ENCODE results near the gene DSTYK. TPM values are rescaled to one million over a fixed set of nuclear protein-coding genes. Genes with fewer than 3 reads are reported as not detected.
"Not testable (repeated sequence)": the region's sequence is repeated elsewhere in the genome, so short reads cannot be mapped to it uniquely, and the experiment has no call there.

DSTYK gene
- total RNA-seq, 2 donors from 2014 or later, result 9.8 to 10.0 TPM

DNA sequence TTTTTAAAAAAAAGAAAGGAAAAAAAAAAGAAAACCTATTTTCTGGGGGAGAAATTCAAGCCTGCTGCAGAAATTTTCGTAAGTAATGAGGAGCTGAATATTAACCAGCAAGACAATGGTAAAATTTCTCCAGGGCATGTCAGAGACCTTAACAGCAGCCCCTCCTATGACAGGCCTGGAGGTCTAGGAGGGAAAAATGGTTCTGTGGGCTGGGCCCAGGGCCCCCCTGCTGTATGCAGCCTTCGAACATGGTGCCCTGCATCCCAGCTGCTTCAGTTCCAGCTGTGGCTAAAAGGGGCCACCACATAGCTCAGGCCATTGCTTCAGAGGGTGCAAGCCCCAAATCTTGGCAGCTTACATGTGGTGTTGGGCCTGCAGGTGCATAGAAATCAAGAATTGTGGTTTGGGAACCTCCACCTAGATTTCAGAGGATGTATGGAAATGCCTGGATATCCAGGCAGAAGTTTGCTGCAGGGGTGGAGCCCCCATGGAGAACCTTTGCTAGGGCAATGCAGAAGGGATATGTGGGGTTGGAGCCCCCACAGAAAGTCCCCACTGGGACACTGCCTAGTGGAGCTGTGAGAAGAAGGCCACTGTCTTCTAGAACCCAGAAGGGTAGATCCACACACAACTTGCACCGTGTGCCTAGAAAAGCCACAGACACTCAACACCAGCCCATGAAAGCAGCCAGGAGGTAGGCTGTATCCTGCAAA is 55.7 kb downstream of the DSTYK start:
- not testable (repeated sequence) for H3K4me1 Mint-ChIP-seq; H3K9me3 Mint-ChIP-seq; H3K4me3 Mint-ChIP-seq; H3K27me3 Mint-ChIP-seq; H3K27ac Mint-ChIP-seq; ATAC-seq (replicated peaks)
- H3K36me3 Mint-ChIP-seq (ENCODE audit: low read depth), result peaks cover 90% of the 10 kb centered on the region

DNA sequence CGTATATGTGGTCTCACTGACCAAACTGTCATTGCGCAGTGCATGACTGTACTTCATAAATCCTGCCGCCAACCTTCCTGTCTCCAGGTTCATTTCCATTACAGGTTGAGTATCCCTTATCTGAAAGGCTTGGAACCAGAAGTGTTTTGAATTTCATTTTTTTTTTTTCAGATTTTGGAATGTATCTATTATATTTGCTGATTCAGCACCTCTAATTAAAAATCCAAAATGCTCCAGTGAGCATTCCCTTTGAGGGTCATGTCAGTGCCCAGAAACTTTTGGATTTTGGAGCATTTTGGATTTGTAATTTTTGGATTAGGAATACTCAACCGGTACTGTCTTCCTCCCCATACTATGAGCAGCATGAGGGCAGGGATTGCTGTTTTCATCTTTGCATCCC is 59.0 kb downstream of the DSTYK start:
- Mint-ChIP-seq H3K27ac (no peak overlapping the region), H3K4me1 (no peaks in the 10 kb centered on the region), H3K4me3 (no peak overlapping the region), H3K9me3 (no peaks in the 10 kb centered on the region), H3K27me3 (no peaks in the 10 kb centered on the region), H3K36me3 (ENCODE audit: low read depth) (peaks cover 90% of the 10 kb centered on the region)
- ATAC-seq (replicated peaks), result no peak

DNA sequence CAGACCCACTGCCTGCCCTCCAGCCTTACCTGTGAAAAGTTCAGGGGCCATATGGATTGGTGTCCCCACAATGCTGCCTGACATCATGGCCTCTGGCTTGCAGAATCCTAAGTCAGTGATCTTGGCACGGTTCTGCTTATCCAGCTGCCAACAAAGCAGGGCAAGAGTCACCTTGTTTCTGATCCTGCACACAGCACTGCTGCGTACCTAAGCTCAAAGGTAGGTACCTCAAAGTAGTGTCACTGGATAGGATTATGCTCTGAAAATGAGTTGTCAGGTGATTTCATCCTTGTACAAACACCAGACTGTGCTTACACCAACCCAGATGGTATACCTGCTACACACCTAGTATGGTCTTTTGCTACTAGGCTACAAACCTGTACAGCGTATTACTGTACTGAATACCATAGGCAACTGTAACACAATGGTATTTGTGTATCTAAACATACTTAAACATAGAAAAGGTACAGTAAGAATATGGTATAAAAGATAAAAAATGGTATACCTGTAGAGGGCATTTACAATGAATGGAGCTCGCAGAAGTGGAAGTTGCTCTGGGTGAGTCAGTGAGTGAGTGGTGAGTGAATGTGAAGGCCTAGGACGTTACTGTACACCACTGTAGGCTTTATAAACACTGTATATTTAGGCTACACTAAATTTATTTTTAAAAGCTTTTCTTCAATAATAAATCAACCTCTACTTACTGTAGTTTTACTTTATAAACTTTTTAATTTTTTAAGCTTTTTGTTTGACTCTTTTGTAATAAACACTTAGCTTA is 60.7 kb downstream of the DSTYK start:
- Mint-ChIP-seq H3K9me3 (no peaks in the 10 kb centered on the region), H3K36me3 (ENCODE audit: low read depth) (peaks cover 90% of the 10 kb centered on the region), H3K27ac (no peak overlapping the region), H3K4me3 (no peak overlapping the region), H3K4me1 (no peaks in the 10 kb centered on the region), H3K27me3 (no peaks in the 10 kb centered on the region)
- no peak for ATAC-seq (replicated peaks)

DNA sequence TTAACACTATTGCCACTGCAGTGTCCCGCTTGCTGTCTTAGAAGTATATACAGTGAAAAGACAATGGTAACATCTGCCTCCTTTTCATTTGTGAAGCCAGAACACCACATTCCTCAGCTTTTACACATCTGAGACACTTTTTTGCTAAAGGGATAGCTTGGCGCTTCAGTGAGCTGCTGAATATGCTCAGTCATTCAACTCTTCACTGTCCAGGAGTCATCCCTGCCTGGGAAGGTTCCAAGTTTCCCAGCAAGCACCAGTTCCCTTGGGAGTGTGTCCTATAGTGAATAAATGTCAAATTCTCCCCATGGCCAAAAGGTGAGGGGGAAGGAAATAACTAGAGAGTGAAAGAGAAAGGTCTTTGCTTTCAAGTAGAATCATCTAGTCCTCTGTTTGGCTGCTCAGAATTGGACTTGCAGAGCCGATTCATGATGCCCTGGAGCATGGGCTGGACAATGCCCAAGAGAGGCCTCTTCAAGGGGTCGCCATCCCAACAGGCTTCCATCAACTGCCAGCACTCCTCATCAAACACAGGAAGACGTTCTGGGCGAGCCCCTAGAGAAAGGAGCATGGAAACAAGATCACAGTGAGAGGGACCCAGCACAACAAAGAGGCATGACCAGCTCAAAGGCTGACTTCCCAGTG is 64.2 kb downstream of the DSTYK start:
- Mint-ChIP-seq H3K27ac (no peak overlapping the region), H3K9me3 (no peaks in the 10 kb centered on the region), H3K4me3 (no peak overlapping the region), H3K27me3 (no peaks in the 10 kb centered on the region), H3K4me1 (no peaks in the 10 kb centered on the region), H3K36me3 (ENCODE audit: low read depth) (peaks cover 66% of the 10 kb centered on the region)
- ATAC-seq (replicated peaks), result no peak

DNA sequence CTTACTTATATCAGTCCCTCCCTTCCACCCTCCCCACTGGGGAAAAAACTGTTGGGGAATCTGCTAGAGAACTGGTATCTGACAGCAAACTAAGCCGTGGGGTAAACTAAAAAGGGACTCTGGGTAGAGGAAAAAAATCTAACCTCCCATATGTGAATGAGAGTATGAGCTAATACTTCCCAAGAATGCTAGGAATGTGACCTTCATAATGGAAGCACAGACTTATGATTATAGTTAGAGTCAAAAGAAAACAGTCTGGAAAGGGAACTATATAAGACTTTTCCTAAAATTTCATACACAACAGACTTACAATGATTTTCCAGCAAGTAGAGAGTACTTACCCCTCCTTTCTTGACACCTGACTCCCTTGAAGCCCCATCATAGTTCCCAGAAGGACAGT is 66.8 kb downstream of the DSTYK start:
- H3K9me3 Mint-ChIP-seq, result no peaks in the 10 kb centered on the region

DNA sequence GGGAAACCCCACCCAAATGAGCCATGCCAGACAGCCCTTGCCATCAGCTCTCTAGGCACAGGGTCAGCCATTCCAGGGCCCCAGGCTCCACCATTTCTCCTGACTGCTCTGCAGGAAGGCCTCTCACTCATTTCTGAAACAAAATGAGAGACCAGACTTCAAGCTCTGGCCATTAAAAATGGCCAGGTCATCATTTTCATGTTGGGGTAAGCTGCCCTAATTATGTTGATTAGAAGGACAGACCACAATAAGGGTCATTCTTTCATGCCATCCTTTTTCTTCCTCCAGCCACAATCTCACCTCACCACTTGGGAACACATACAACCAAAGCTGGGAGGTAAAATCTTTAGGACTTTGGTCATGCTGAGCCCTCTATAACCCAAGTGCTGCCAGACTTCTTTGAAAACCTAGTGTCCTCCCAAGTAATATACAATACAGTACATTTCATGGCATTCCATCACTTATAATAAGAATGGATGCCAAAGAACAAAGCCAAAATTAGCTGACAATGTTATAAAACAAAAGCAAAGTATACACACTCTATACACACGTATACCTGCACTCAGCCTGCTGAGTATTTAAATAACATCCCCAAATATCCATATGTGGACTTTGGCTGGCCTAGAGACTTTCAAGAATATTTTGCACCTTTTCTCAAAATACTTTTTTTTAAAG is 67.3 kb downstream of the DSTYK start:
- no peaks in the 10 kb centered on the region for H3K9me3 Mint-ChIP-seq
- peaks cover 45% of the 10 kb centered on the region for H3K36me3 Mint-ChIP-seq (ENCODE audit: low read depth)
- ATAC-seq (replicated peaks), result no peak
- H3K4me3 Mint-ChIP-seq, result no peak overlapping the region
- peaks cover 5% of the 10 kb centered on the region for H3K4me1 Mint-ChIP-seq
- no peaks in the 10 kb centered on the region for H3K27me3 Mint-ChIP-seq
- no peak overlapping the region for H3K27ac Mint-ChIP-seq

More for the DNA sequence above, 66.8 kb downstream of the DSTYK start:
- Mint-ChIP-seq H3K27ac (peak overlapping the region; percentile 29), H3K4me1 (peaks cover 5% of the 10 kb centered on the region), H3K4me3 (no peak overlapping the region), H3K36me3 (ENCODE audit: low read depth) (peaks cover 50% of the 10 kb centered on the region), H3K27me3 (no peaks in the 10 kb centered on the region)
- no peak for ATAC-seq (replicated peaks)

DNA sequence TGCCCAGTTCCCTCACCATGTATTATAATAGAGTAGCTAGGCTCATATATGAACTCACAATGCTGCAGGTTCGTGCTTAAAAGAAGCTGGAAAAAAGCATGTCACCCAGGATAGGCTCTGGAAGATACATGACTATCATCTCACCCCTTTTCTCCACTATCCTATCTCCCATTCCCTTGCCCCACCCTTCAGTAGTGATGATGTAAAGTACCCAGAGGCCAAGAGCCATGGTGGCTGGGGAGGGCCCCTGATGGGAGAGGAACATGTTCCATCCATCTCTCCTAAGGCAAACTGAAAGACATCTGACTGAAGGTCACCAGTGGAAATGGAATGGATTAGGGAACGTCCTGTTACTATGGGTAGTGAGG is 69.4 kb downstream of the DSTYK start:
- ATAC-seq (replicated peaks), result no peak
- H3K27me3 Mint-ChIP-seq, result no peaks in the 10 kb centered on the region
- H3K4me1 Mint-ChIP-seq, result peaks cover 5% of the 10 kb centered on the region
- no peak overlapping the region for H3K27ac Mint-ChIP-seq
- H3K9me3 Mint-ChIP-seq, result no peaks in the 10 kb centered on the region
- H3K4me3 Mint-ChIP-seq, result peak overlapping the region; percentile 25
- H3K36me3 Mint-ChIP-seq (ENCODE audit: low read depth), result peaks cover 24% of the 10 kb centered on the region

DNA sequence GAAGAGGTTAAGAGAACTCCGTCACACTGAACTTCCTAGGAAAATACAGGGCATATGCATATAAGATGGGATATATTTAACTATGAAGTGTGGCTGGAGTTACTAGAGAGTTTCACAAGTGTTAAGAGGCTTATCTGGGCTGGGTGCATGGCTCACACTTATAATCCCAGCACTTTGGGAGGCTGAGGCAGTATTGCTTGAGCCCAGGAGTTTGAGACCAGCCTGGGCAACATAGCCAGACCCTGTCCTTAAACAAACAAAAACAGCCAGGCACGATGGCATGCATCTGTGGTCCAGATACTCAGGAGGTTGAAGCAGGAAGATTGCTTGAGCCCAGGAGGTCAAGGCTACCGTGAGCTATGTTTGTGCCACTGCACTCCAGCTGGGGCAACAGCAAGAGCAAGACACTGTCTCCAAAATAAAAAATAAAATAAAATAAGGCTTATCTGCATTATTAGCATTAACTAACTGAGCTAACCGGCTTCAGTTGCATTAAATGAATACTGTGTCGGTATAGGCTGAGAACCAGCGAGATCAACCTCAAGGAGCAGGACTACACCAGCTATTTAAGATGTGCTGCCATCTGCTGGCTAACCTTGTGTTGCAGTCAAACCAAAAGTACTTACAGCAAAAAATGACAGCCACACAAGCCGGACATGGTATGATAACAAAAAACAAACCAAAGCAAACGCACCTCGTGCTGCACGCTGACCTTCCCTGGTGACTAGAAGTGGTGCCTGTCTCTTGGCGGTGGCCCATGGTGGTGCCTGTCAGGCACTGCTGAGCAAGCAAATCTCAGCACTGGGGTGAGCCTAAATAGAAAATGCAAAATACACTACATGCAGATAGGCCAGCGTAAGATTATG is 70.0 kb downstream of the DSTYK start:
- peak; percentile 85 for ATAC-seq (replicated peaks)
- no peaks in the 10 kb centered on the region for H3K9me3 Mint-ChIP-seq
- no peak overlapping the region for H3K27ac Mint-ChIP-seq
- H3K4me3 Mint-ChIP-seq, result peak overlapping the region; percentile 25
- H3K4me1 Mint-ChIP-seq, result peaks cover 5% of the 10 kb centered on the region
- H3K27me3 Mint-ChIP-seq, result no peaks in the 10 kb centered on the region
- H3K36me3 Mint-ChIP-seq (ENCODE audit: low read depth), result peaks cover 18% of the 10 kb centered on the region

DNA sequence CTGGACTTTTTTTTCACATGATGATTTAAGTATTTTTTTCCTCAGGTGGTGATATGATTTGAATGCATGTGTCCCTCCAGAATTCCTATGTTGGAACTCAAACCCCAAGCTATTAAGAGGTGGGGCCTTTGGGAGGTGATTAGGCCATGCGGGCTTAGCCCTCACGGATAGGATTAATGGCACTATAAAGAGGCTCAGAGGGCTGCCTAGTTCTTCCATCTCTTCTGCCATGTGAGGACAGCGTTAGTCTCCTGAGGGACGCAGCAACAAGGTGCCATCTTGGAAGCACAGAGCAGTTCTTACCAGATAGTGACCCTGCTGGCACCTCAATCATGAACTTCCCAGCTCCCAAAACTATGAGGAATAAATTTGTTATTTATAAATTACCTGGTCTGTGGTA is 71.4 kb downstream of the DSTYK start:
- H3K4me3 Mint-ChIP-seq, result no peak overlapping the region
- H3K36me3 Mint-ChIP-seq (ENCODE audit: low read depth), result peaks cover 4% of the 10 kb centered on the region
- H3K4me1 Mint-ChIP-seq, result peaks cover 5% of the 10 kb centered on the region
- no peaks in the 10 kb centered on the region for H3K9me3 Mint-ChIP-seq
- H3K27me3 Mint-ChIP-seq, result no peaks in the 10 kb centered on the region
- no peak overlapping the region for H3K27ac Mint-ChIP-seq
- no peak for ATAC-seq (replicated peaks)

DNA sequence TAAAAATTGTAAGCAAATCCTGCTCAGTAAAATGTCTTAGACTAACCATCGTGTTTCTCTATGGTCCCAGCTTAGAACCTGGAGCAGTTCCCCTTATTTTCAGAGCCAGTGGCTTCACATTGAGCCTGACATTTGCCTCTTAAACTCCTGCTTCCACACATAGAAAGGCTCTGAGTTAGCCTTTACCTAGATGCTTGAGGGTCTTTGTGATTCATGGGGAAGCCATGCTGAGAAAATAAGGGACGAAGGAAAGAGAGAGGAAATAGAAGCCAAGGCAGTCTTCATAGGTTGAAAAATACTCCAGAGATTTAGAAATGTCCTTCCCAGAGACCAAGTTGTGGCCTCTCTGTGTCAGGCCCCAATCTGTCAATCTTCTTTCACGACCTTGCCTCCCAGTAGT is 73.6 kb downstream of the DSTYK start:
- H3K36me3 Mint-ChIP-seq (ENCODE audit: low read depth), result no peaks in the 10 kb centered on the region
- no peak for ATAC-seq (replicated peaks)
- no peak overlapping the region for H3K4me3 Mint-ChIP-seq
- no peaks in the 10 kb centered on the region for H3K9me3 Mint-ChIP-seq
- peaks cover 5% of the 10 kb centered on the region for H3K4me1 Mint-ChIP-seq
- no peaks in the 10 kb centered on the region for H3K27me3 Mint-ChIP-seq
- no peak overlapping the region for H3K27ac Mint-ChIP-seq

DNA sequence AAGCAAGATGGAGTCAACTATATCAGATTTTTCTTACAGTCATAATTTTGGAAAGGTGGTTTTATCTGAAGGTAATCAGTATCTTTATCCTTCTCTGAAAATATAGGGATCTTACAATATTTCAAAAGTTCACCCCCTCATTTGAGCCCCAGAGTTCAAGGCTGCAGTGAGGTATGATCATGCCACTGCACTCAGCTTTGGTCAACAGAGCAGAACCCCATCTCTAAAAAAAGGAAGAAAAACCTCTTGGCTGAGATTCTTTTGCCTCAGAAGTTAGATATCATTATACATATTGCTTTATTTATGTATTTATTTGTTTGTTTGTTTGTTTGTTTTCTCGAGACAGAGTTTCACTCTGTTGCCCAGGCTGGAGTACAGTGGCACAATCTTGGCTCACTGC is 78.2 kb downstream of the DSTYK start:
- Mint-ChIP-seq H3K9me3 (no peaks in the 10 kb centered on the region), H3K4me3 (no peak overlapping the region), H3K27ac (no peak overlapping the region), H3K4me1 (no peaks in the 10 kb centered on the region), H3K36me3 (ENCODE audit: low read depth) (no peaks in the 10 kb centered on the region), H3K27me3 (no peaks in the 10 kb centered on the region)
- no peak for ATAC-seq (replicated peaks)

DNA sequence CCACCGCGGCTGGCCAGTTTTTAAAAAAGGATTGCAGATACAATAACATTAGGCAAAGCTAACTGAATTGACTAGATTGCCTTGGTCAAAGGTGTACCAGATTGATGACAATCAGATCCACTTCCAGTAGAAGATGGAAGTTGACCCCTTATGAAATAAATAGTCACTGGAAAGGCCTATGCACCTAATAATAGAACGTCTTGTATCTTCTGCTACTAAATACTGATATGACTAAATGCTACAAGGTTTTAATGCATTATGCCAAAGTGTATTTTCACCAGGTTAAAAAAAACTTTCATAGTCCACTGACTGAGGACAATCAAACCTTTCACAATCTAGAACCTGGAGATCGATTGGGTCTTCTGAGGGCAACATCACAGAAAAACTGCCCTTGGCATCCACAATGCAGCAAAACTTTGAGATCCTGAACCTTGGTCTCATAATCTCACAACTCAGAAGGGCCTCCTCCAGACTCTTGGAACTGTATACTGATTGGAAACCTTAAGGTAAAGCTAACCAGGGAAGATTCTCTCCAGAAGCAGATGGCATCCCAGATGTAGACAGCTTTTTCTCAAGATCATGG is 82.0 kb downstream of the DSTYK start:
- Mint-ChIP-seq H3K4me3 (no peak overlapping the region), H3K27me3 (no peaks in the 10 kb centered on the region), H3K36me3 (ENCODE audit: low read depth) (no peaks in the 10 kb centered on the region), H3K4me1 (no peaks in the 10 kb centered on the region), H3K9me3 (no peaks in the 10 kb centered on the region), H3K27ac (no peak overlapping the region)
- ATAC-seq (replicated peaks), result no peak

DNA sequence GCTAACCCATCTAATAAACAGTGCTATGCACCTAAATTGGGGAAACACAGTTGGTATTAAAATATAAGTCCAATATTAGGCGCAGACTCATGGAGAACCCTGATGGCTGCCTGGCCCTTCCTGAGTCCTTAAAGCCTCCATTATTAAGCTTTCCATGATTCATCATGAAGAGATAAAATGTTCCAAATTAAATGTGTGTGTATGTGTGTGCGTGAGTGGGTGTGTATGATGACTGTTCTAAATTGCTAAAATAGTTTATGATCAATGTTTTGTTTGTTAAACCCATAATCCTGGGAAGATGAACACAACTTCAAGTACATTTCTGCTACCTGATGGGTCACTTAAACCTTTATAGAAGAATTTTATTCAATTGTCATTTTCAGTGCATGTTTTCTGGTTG is 83.5 kb downstream of the DSTYK start:
- Mint-ChIP-seq H3K4me1 (no peaks in the 10 kb centered on the region), H3K27ac (no peak overlapping the region), H3K9me3 (no peaks in the 10 kb centered on the region), H3K27me3 (no peaks in the 10 kb centered on the region), H3K36me3 (ENCODE audit: low read depth) (no peaks in the 10 kb centered on the region), H3K4me3 (no peak overlapping the region)
- ATAC-seq (replicated peaks), result no peak

DNA sequence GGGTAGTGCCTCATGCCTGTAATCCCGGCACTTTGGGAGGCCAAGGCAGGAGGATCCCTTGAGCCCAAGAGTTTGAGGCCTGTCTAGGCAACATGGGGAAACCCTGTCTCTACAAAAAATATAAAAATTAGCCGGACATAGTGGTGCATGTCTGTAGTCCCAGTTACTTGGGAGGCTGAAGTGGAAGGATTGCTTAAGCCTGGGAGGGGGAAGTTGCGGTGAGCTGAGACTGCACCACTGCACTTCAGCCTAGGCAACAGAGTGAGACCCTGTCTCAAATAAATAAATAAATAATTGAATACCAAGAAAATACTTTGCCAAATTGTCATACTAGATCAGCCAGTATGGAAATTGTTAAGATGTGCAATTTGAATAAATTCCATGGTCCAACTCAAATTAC is 83.9 kb downstream of the DSTYK start:
- H3K4me1 Mint-ChIP-seq, result no peaks in the 10 kb centered on the region
- no peaks in the 10 kb centered on the region for H3K36me3 Mint-ChIP-seq (ENCODE audit: low read depth)
- H3K27me3 Mint-ChIP-seq, result no peaks in the 10 kb centered on the region
- ATAC-seq (replicated peaks), result no peak
- H3K4me3 Mint-ChIP-seq, result no peak overlapping the region
- H3K27ac Mint-ChIP-seq, result no peak overlapping the region
- H3K9me3 Mint-ChIP-seq, result no peaks in the 10 kb centered on the region

All from activated T-helper 17 cell treated with anti-CD3 and anti-CD28 coated beads, Interleukin-2, amount 50 U/mL, for 72 hours (primary cell).